ENCODE results near the gene RPL22.

DNA sequence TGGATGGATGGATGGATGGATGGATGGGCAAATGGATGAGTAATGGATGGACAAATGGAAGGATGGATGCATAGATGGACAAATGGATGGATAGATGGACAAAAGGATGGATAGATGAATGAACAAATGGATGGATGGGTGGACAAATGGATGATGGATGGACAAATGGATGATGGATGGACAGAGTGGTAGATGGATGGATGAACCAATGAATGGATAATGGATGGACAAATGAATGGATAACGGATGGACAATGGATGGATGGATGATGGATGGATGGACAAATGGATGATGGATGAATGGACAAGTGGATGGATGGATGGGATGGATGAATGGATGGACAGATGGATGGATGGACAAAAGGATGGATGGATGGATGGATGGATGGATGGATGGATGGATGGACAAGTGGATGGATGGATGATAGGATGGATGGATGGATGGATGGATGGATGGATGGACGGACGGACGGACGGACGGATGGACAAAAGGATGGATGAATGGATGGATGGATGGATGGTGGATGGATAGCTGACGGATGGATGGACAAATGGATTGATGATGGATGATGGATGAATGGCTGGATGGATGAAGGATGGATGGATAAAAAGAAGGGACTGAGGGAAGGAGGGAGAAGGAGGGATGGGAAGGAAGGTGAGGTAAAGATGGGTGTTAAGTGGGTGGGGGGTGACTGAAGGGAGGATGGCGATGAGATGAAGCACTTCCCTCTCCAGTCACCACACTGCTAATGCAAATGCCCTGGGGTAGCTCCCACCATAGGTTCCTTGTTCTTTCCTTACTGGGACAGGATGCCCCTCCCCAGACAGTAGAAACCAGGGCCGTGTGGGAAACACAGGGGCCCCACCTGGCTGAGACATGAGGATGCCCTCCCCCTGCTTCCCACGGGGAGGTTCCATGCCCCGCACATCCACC, 49.1 kb downstream of the RPL22 start:
- TF ChIP-seq TEAD1 (CRISPR knock-in tag; IDR thresholded peaks at IDR 0.05), result no peak
- TF ChIP-seq, protein P1, sequence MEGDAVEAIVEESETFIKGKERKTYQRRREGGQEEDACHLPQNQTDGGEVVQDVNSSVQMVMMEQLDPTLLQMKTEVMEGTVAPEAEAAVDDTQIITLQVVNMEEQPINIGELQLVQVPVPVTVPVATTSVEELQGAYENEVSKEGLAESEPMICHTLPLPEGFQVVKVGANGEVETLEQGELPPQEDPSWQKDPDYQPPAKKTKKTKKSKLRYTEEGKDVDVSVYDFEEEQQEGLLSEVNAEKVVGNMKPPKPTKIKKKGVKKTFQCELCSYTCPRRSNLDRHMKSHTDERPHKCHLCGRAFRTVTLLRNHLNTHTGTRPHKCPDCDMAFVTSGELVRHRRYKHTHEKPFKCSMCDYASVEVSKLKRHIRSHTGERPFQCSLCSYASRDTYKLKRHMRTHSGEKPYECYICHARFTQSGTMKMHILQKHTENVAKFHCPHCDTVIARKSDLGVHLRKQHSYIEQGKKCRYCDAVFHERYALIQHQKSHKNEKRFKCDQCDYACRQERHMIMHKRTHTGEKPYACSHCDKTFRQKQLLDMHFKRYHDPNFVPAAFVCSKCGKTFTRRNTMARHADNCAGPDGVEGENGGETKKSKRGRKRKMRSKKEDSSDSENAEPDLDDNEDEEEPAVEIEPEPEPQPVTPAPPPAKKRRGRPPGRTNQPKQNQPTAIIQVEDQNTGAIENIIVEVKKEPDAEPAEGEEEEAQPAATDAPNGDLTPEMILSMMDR (IDR thresholded peaks at IDR 0.05), result no peak
